ENCODE results near the gene CCNQ.

DNA sequence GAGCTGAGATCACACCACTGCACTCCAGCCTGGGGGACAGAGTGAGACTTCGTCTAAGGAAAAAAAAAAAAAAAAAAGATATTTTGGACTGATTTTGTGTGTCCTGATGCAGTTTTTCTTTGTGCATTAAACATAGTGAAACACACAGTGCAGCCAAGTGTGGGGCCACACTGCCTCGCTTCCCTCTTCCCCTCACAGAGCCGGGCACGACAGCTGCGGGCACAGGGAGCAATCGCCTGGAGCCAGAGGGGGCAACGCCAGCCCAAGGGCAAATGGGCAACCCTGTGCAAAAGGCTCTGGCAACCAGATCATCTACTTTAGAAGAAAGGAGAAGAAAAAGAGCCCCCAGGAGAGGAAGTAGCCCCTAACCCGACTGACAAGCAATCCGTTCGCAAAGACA lies 13.5 kb upstream of the CCNQ start:
- TF ChIP-seq, protein P1, sequence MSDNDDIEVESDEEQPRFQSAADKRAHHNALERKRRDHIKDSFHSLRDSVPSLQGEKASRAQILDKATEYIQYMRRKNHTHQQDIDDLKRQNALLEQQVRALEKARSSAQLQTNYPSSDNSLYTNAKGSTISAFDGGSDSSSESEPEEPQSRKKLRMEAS (IDR thresholded peaks at IDR 0.05): no peak
- TF ChIP-seq, protein P2, sequence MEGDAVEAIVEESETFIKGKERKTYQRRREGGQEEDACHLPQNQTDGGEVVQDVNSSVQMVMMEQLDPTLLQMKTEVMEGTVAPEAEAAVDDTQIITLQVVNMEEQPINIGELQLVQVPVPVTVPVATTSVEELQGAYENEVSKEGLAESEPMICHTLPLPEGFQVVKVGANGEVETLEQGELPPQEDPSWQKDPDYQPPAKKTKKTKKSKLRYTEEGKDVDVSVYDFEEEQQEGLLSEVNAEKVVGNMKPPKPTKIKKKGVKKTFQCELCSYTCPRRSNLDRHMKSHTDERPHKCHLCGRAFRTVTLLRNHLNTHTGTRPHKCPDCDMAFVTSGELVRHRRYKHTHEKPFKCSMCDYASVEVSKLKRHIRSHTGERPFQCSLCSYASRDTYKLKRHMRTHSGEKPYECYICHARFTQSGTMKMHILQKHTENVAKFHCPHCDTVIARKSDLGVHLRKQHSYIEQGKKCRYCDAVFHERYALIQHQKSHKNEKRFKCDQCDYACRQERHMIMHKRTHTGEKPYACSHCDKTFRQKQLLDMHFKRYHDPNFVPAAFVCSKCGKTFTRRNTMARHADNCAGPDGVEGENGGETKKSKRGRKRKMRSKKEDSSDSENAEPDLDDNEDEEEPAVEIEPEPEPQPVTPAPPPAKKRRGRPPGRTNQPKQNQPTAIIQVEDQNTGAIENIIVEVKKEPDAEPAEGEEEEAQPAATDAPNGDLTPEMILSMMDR (IDR thresholded peaks at IDR 0.05; ENCODE audit: low read depth, low read length, missing input control): no peak

All from liver (tissue), 2 donors.